ENCODE measurements around the gene CEACAM7. TPM values are rescaled to one million over a fixed set of nuclear protein-coding genes. Genes with fewer than 3 reads are reported as not detected.

Gene CEACAM7
- total RNA-seq, 4 donors from 2014 or later: not detected

GRCh38 chr19:41699968-41700323 is 11.9 kb upstream of the CEACAM7 start:
- Histone ChIP-seq H3K4me3 (replicated peaks in 1 of 3) (no peak overlapping the region), H3K9me3 (no peaks in the 10 kb centered on the region), H3K4me1 (no peaks in the 10 kb centered on the region), H3K27ac (no peak overlapping the region), H3K27me3 (no peaks in the 10 kb centered on the region), H3K36me3 (no peaks in the 10 kb centered on the region)
- TF ChIP-seq, protein P1, sequence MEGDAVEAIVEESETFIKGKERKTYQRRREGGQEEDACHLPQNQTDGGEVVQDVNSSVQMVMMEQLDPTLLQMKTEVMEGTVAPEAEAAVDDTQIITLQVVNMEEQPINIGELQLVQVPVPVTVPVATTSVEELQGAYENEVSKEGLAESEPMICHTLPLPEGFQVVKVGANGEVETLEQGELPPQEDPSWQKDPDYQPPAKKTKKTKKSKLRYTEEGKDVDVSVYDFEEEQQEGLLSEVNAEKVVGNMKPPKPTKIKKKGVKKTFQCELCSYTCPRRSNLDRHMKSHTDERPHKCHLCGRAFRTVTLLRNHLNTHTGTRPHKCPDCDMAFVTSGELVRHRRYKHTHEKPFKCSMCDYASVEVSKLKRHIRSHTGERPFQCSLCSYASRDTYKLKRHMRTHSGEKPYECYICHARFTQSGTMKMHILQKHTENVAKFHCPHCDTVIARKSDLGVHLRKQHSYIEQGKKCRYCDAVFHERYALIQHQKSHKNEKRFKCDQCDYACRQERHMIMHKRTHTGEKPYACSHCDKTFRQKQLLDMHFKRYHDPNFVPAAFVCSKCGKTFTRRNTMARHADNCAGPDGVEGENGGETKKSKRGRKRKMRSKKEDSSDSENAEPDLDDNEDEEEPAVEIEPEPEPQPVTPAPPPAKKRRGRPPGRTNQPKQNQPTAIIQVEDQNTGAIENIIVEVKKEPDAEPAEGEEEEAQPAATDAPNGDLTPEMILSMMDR (IDR thresholded peaks at IDR 0.05): no peak
- no peak for TF ChIP-seq POLR2A (IDR thresholded peaks at IDR 0.05)
- intact Hi-C loops (cut with DNase I): no loop called here
- 59 to 72% methylated on average over 2 of the region's 2 CpGs for WGBS, 2 donors
- DNase-seq: no peak

DNA sequence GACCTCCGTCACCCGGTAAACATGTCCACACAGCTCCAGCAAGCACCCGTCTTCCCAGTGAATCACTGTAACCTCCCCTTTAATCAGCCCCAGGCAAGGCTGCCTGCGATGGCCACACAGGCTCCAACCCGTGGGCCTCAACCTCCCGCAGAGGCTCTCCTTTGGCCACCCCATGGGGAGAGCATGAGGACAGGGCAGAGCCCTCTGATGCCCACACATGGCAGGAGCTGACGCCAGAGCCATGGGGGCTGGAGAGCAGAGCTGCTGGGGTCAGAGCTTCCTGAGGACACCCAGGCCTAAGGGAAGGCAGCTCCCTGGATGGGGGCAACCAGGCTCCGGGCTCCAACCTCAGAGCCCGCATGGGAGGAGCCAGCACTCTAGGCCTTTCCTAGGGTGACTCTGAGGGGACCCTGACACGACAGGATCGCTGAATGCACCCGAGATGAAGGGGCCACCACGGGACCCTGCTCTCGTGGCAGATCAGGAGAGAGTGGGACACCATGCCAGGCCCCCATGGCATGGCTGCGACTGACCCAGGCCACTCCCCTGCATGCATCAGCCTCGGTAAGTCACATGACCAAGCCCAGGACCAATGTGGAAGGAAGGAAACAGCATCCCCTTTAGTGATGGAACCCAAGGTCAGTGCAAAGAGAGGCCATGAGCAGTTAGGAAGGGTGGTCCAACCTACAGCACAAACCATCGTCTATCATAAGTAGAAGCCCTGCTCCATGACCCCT is 11.3 kb upstream of the CEACAM7 start:
- Histone ChIP-seq H3K4me1 (no peaks in the 10 kb centered on the region), H3K36me3 (no peaks in the 10 kb centered on the region), H3K9me3 (no peaks in the 10 kb centered on the region), H3K4me3 (replicated peaks in 1 of 3) (no peak overlapping the region), H3K27ac (no peak overlapping the region), H3K27me3 (no peaks in the 10 kb centered on the region)
- TF ChIP-seq, protein P1 (IDR thresholded peaks at IDR 0.05): no peak
- no peak for TF ChIP-seq POLR2A (IDR thresholded peaks at IDR 0.05)
- intact Hi-C loops (cut with DNase I): no loop called here
- WGBS, 2 donors: 65 to 79% methylated on average over 13 to 15 of the region's 17 CpGs
- no peak for DNase-seq

DNA sequence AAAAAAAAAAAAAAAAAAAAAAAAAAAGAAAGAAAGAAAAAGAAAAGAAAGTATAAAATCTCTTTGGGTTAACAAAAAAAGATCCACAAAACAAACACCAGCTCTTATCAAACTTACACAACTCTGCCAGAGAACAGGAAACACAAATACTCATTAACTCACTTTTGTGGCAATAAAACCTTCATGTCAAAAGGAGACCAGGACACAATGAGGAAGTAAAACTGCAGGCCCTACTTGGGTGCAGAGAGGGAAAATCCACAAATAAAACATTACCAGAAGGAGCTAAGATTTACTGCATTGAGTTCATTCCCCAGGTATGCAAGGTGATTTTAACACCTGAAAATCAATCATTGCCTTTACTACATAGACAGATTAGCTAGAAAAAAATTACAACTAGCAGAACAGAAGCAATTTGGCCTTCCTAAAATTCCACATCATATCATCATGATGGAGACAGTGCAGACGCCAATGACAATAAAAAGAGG is 10.7 kb upstream of the CEACAM7 start:
- intact Hi-C loops (cut with DNase I): no loop called here
- no peaks in the 10 kb centered on the region for H3K27me3 ChIP-seq

GRCh38 chr19:41697198-41697855 is 9.3 kb upstream of the CEACAM7 start:
- Histone ChIP-seq H3K4me3 (replicated peaks in 1 of 3) (no peak overlapping the region), H3K9me3 (no peaks in the 10 kb centered on the region), H3K36me3 (no peaks in the 10 kb centered on the region), H3K4me1 (no peaks in the 10 kb centered on the region), H3K27me3 (no peaks in the 10 kb centered on the region), H3K27ac (no peak overlapping the region)
- 42 to 70% methylated on average over 8 to 9 of the region's 9 CpGs for WGBS, 2 donors
- TF ChIP-seq, protein P1 (IDR thresholded peaks at IDR 0.05): no peak
- TF ChIP-seq POLR2A (IDR thresholded peaks at IDR 0.05): no peak
- intact Hi-C loops (cut with DNase I): no loop called here
- no peak for DNase-seq

More for the DNA sequence above, 10.7 kb upstream of the CEACAM7 start:
- Histone ChIP-seq H3K27ac (no peak overlapping the region), H3K4me3 (replicated peaks in 1 of 3) (no peak overlapping the region), H3K9me3 (no peaks in the 10 kb centered on the region), H3K36me3 (no peaks in the 10 kb centered on the region), H3K4me1 (no peaks in the 10 kb centered on the region)
- WGBS, 2 donors: 42 to 68% methylated on average over 1 of the region's 1 CpG
- DNase-seq: no peak
- no peak for TF ChIP-seq POLR2A (IDR thresholded peaks at IDR 0.05)
- TF ChIP-seq, protein P1 (IDR thresholded peaks at IDR 0.05): no peak

Measured in thyroid gland (tissue), 4 donors.